Measurements from ENCODE around the gene DPH7.
"Not testable (repeated sequence)": the region's sequence is repeated elsewhere in the genome, so short reads cannot be mapped to it uniquely, and the experiment has no call there.

The DPH7 gene

GRCh38 chr9:137551264-137552021, 27.3 kb downstream of the DPH7 start, which contains the start of gene MRPL41:
MRPL41 (plus strand) TSS chr9:137551879; CDS start chr9:137552082, 203 bp downstream.
- peak; percentile 45 for TF ChIP-seq CTCF (IDR thresholded peaks at IDR 0.05; ENCODE audit: low read depth, low read length)
- peak; percentile 38 for DNase-seq (ENCODE audit: extremely low read depth, low read depth)

DNA sequence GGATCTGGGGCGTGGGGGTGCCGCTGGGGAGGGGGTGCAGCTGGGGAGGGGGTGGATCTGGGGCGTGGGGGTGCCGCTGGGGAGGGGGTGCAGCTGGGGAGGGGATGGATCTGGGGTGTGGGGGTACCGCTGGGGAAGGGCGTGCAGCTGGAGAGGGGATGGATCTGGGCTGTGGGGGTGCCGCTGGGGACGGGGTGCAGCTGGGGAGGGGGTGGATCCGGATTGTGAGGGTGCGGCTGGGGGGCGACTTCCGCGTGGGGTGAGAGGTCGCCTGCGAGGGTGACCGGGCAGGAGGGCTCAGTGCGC, 27.8 kb downstream of the DPH7 start:
- not testable (repeated sequence) for DNase-seq (ENCODE audit: extremely low read depth, low read depth)

GRCh38 chr9:137550231-137550621, 28.5 kb downstream of the DPH7 start, which contains the start of gene PNPLA7:
PNPLA7 (minus strand) TSS chr9:137550402; CDS start chr9:137550197, 205 bp downstream.
- no peak for TF ChIP-seq CTCF (IDR thresholded peaks at IDR 0.05; ENCODE audit: low read depth, low read length)
- DNase-seq (ENCODE audit: extremely low read depth, low read depth), result no peak

GRCh38 chr9:137547687-137548543, 30.8 kb downstream of the DPH7 start:
- no peak for TF ChIP-seq CTCF (IDR thresholded peaks at IDR 0.05; ENCODE audit: low read depth, low read length)
- no peak for DNase-seq (ENCODE audit: extremely low read depth, low read depth)

- TF ChIP-seq CTCF (IDR thresholded peaks at IDR 0.05; ENCODE audit: low read depth, low read length), result no peak
- no peak for DNase-seq (ENCODE audit: extremely low read depth, low read depth)
These were observed 33.6 kb downstream of the DPH7 start for GRCh38 chr9:137545123-137545522.

DNA sequence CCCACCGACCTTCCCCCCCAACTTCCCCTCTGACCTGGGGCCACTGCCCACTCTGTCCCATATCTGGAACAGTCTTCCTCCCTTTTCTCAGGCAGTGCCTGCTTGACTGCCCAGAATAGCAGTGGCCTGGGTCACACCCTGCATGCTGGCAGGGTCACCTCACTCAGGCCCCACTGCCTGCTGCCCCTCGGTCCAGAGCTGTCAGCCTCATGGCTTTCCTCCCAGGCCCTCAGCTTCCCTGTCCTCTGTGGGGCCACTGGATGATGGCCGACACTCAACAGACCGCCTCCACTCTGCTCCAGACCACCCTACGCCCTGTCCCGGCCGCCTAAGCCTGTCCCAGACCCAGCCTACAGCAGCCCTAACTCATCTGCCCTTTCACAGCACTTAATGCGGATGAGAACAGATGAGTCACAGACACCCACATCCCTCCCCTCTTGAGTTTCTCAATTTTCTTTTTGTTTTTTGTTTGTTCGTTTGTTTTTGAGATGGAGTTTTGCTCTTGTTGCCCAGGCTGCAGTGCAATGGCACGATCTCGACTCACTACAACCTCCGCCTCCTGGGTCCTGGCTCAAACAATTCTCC, 34.5 kb downstream of the DPH7 start:
- no peak for DNase-seq (ENCODE audit: extremely low read depth, low read depth)
- no peak for TF ChIP-seq CTCF (IDR thresholded peaks at IDR 0.05; ENCODE audit: low read depth, low read length)

GRCh38 chr9:137543237-137543963, 35.3 kb downstream of the DPH7 start:
- TF ChIP-seq CTCF (IDR thresholded peaks at IDR 0.05; ENCODE audit: low read depth, low read length), result no peak
- no peak for DNase-seq (ENCODE audit: extremely low read depth, low read depth)
